GM19463 (cell line): ENCODE data around the gene BTBD7.
"Not testable (repeated sequence)": the region's sequence is repeated elsewhere in the genome, so short reads cannot be mapped to it uniquely, and the experiment has no call there.

ENCODE experiments used
- ATAC-seq: cut with Tn5 transposase; IDR thresholded peaks from one replicate; pipeline ENCODE4 v1.9.1; 2021; ENCODE audit warnings: mild to moderate bottlenecking, moderate library complexity; ENCODE audit not compliant: unreplicated experiment

The BTBD7 gene

GRCh38 chr14:93332853-93333630 lies at the start of gene BTBD7:
Gene BTBD7 (minus strand): TSS chr14:93333036. CDS start chr14:93296051, 36,985 bp downstream.
- ATAC-seq, result peak; percentile 78

GRCh38 chr14:93381644-93382043 lies 48.8 kb upstream of the BTBD7 start:
- peak; percentile 69 for ATAC-seq

GRCh38 chr14:93379831-93380230 lies 47.0 kb upstream of the BTBD7 start:
- no peak for ATAC-seq

- ATAC-seq, result peak; percentile 97
These were observed 42.9 kb upstream of the BTBD7 start for GRCh38 chr14:93375673-93376156.

GRCh38 chr14:93369713-93370266 lies 37.0 kb upstream of the BTBD7 start:
- peak; percentile 88 for ATAC-seq

- no peak for ATAC-seq
These were observed 36.3 kb upstream of the BTBD7 start for GRCh38 chr14:93368996-93369712.

GRCh38 chr14:93354873-93355272 lies 22.0 kb upstream of the BTBD7 start:
- ATAC-seq, result not testable (repeated sequence)

GRCh38 chr14:93348292-93348691 lies 15.5 kb upstream of the BTBD7 start:
- no peak for ATAC-seq

GRCh38 chr14:93347850-93348249 lies 15.0 kb upstream of the BTBD7 start:
- no peak for ATAC-seq

GRCh38 chr14:93346926-93347721 lies 14.3 kb upstream of the BTBD7 start, which contains the start of gene COX8C:
Gene COX8C (plus strand): TSS chr14:93347182. CDS start chr14:93347269, 87 bp downstream.
- ATAC-seq, result no peak

- ATAC-seq, result no peak
These were observed 11.0 kb upstream of the BTBD7 start for GRCh38 chr14:93343797-93344196.

- ATAC-seq, result no peak
These were observed 10.4 kb upstream of the BTBD7 start for GRCh38 chr14:93343266-93343665.

GRCh38 chr14:93337884-93338283 lies 5.0 kb upstream of the BTBD7 start:
- no peak for ATAC-seq

GRCh38 chr14:93337143-93337753 lies 4.4 kb upstream of the BTBD7 start:
- no peak for ATAC-seq

- ATAC-seq, result no peak
These were observed 831 bp upstream of the BTBD7 start for GRCh38 chr14:93333631-93334103.

- ATAC-seq, result peak; percentile 57
These were observed 411 bp downstream of the BTBD7 start for GRCh38 chr14:93332397-93332852.

GRCh38 chr14:93331728-93332396 lies 974 bp downstream of the BTBD7 start:
- no peak for ATAC-seq

- no peak for ATAC-seq
These were observed 1.7 kb downstream of the BTBD7 start for GRCh38 chr14:93331002-93331727.

- no peak for ATAC-seq
These were observed 2.2 kb downstream of the BTBD7 start for GRCh38 chr14:93330609-93331000.
